NK-92 treated with Interleukin-12 subunit alpha and Interleukin-12 subunit beta, amount 100 ng/mL, for 24 hours (cell line): ENCODE results near the gene MS4A3.
"Not testable (repeated sequence)": the region's sequence is repeated elsewhere in the genome, so short reads cannot be mapped to it uniquely, and the experiment has no call there.

ENCODE experiments used
- DNase-seq: peaks from one replicate; lab custom pipeline; 2025; lab: John Stamatoyannopoulos, UW

MS4A3 gene, protein sequence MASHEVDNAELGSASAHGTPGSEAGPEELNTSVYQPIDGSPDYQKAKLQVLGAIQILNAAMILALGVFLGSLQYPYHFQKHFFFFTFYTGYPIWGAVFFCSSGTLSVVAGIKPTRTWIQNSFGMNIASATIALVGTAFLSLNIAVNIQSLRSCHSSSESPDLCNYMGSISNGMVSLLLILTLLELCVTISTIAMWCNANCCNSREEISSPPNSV

DNA sequence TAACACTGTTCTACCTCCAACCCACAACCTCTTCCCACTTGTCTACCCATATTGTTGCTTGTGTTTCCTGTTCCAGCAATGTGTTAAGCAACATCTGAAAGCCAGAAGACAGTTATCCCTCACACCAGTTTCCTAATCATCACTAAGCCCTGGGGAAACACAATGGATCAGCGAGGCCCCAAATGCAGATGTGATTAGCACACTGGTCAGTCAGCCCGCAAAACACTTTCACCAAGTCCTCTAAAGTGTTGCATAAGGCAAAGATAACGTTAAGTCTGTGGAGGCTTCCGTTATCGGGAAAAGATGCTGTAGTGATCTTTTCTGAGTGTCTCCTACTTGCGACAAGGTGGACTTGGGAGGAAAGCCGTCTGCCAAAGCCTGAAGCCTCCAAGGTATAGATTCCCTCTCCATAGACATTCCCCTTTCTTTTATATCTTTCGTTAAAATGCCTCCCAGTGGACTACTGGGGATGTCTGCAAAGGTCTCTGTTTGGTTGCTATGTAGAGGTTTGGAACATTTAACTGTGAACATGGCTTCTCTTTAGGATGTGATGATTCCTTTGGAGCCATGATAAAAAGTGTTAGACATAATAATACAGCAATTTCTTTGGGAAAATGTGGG, at the start of gene MS4A3:
Gene MS4A3, plus strand, starts transcription at position 317 of the 621 bp plus-strand sequence. CDS start 4,496 bp downstream, outside the sequence.
- no peak for DNase-seq

DNA sequence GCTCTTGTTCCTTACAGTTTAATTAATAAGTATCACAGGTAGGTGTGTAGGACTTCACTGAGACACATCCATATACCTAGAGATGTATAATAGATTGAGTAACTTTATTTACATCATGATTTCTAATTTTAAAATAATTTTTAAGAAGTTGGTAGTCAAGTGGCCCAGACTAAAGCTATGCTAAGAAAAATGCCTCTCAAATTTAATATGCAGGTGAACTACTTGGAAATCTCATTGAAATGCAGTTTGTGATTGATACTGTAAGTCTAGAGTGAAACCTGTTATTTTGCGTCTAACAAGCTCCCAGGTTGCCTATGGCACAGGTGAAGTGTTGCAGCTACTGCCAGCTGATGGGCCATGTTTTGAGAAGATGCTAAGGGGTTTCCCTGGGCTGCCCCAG, 39.6 kb upstream of the MS4A3 start, which contains the start of gene OOSP4B:
Gene OOSP4B, plus strand, starts transcription at position 301 of the 400 bp plus-strand sequence.
- DNase-seq, result no peak

DNA sequence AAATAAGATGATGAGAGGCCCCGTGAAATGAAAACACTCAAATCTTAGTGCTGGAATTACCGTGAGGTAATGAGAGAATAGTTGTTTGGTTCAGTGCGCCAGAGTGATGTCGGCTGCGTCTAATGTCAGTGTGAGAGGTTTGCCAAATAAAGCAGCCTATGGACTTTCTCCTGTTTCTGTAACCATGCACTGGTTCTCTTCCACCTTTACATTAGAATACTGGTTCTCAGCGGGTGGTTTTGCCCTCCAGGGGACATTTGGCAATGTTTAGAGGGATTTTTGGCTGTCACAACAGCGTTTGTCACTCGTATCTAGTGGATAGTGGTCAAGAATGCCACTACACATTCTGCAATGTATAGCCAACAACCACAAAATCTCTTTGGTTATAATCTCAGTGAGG, 38.4 kb upstream of the MS4A3 start:
- DNase-seq, result no peak

DNA sequence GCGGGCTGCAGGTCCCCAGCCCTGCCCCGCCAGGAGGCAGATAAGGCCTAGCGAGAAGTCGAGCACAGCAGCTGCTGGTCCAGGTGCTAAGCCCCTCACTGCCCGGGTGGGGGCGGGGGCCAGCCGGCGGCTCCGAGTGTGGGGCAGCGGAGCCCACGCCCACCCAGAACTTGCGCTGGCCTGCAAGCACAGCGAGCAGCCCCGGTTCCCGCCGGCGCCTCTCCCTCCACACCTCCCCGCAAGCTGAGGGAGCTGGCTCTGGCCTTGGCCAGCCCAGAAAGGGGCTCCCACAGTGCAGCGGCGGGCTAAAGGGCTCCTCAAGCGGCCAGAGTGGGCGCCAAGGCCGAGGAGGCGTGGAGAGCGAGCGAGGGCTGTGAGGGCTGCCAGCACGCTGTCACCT, 36.1 kb upstream of the MS4A3 start:
- not testable (repeated sequence) for DNase-seq

DNA sequence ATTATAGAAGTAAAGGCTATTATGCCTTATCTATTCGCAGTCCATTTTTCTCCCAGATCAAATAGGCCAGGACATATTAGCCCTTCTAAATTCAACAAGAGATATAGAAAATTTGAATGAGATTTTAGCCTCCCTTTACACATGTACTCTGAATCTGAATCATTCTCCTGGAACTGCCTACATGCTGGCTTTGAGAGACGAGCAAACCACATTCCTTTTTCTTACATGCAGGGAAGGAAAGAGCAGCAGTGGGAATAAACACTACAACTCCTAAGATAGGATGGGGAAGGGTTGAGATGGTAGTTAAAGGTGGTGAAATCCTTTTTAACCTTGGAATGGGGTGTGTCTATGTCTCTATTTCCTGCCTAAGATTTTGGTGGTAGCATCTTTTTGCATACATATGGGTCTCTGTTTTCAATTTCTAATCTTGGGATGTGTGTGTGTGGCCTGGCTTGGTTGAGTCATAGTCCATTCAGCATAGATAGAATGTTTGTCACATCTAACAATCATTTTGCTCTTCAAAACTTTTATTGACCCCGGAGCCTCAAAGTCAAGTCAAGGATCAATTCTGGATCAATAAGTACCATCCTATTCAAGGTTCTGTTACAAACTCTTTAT, 27.3 kb upstream of the MS4A3 start:
- no peak for DNase-seq

DNA sequence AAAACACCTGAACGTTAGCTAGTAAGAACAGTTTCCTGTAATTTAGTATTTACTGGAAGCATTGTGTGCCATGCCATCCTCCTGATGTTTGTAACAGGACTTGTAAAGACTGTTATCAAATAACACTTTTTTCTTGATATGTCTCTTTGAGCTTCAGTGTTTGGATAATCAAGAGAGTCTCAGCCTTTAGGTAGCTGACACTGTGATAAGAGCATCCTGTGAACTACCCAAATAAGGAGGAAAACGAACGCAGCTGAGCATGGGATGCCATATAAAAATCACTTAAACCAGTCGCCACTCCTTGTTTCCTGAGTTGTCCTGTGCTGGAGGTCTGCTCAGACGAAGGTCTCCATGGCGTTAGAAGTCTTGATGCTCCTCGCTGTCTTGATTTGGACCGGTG, 16.4 kb upstream of the MS4A3 start, which contains the start of gene OOSP2:
Gene OOSP2, plus strand, starts transcription at position 301 of the 400 bp plus-strand sequence. Its CDS starts 51 bp downstream, at position 352.
- DNase-seq, result no peak

DNA sequence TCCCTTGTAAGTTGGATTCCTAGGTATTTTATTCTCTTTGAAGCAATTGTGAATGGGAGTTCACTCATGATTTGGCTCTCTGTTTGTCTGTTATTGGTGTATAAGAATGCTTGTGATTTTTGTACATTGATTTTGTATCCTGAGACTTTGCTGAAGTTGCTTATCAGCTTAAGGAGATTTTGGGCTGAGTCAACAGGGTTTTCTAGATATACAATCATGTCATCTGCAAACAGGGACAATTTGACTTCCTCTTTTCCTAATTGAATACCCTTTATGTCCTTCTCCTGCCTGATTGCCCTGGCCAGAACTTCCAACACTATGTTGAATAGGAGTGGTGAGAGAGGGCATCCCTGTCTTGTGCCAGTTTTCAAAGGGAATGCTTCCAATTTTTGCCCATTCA, 6.0 kb upstream of the MS4A3 start:
- not testable (repeated sequence) for DNase-seq

DNA sequence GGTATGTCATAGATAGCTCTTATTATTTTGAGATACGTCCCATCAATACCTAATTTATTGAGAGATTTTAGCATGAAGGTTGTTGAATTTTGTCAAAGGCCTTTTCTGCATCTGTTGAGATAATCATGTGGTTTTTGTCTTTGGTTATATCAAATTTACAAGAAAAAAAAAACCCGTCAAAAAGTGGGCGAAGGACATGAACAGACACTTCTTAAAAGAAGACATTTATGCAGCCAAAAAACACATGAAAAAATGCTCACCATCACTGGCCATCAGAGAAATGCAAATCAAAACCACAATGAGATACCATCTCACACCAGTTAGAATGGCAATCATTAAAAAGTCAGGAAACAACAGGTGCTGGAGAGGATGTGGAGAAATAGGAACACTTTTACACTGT, 5.6 kb upstream of the MS4A3 start:
- not testable (repeated sequence) for DNase-seq

DNA sequence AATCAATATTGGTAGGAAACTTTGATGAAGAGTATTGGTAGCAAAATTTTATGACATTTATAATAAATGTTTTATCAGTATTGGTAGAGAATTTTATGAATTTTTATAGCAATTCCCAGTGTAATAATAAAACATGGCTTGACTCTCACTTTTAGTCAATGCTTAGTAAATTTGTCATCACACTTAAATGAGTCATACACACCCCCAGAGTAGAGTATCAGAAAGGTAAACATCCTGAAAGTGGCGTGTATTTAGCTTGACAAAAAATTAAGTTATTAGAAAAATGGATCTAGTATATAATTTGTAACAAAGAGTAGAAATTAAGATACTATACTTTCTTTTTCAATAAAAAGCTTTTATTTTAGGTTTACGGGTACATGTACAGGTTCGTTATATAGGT, 2.6 kb downstream of the MS4A3 start:
- no peak for DNase-seq

DNA sequence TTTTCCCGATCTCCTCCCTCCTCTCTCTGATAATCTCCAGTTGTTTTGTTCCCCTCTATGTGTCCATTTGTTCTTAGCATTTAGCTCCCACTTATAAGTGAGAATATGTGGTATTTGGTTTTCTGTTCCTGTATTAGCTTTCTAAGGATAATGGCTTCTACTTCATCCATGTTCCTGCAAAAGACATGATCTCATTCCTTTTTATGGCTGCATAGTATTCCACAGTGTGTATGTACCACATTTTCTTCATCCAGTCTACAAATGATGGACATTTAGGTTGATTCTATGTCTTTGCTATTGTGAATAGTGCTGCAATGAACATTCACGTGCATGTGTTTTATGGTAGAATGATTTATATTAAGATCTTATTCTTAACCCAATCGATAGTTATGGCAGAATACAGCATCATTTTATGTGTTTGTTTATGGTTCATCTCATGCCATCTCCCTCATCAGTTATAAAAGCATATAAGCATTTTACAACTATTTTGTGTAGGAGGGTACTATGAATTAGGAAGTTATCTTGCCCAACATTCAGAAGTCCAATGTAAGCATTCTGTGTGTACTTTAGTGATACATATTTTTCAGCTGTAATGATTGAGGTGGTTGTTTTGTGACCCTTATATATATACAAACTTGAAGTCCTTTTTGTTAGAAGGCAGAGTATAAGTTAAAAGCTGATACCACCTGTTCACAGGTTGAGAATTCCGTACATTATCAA, 3.2 kb downstream of the MS4A3 start:
- no peak for DNase-seq

DNA sequence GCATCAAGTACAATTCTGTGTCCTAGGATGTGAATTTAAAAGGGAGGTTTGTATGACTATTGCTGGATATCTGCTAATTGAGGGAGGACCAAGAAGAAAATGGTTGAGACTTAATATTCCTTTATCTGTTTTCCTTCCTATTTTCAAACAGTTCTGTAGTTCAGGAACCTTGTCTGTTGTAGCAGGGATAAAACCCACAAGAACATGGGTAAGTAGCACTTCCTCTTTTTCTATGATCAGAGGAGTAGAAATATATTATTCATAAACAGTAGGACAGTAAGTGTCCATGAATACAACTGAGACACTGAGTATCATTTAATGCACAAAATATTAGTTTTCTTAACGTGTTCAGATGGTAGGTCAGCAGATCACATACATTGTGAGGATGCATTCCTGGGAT, 7.6 kb downstream of the MS4A3 start:
- no peak for DNase-seq

DNA sequence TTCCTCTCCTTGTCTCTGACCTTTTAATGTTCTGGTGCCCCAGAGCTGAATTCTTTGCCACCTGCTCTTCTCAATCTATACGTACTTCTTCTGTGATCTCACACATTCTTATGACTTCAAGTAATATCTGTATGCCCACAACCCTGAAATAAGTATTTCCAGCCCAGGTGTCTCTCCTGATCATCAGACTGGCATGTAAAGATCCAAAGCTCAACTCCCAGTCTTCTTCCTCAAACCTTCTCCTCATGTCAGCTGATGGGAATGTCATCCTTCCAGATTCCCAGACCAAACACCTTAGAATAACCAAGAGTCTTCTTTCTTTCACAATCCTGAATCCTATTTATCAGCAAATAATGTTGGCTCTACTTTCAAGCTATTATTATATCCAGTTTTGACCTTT, 9.3 kb downstream of the MS4A3 start:
- no peak for DNase-seq

DNA sequence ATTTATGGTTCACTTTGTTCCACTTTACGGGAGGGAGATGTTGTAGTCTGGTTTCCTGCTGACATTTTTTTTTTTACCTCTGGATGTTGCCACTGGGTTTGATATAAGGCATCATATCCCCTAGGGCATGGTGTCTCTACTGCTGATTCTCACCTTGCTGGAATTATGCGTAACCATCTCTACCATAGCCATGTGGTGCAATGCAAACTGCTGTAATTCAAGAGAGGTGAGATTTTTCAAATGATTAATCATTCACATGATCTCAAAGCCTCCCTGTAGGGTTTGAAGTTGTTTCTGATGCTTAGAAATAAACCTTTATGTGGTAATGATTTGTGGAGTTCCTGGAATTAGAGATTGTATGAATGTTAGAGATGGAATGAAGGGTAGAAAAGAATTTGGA, 13.0 kb downstream of the MS4A3 start:
- no peak for DNase-seq

DNA sequence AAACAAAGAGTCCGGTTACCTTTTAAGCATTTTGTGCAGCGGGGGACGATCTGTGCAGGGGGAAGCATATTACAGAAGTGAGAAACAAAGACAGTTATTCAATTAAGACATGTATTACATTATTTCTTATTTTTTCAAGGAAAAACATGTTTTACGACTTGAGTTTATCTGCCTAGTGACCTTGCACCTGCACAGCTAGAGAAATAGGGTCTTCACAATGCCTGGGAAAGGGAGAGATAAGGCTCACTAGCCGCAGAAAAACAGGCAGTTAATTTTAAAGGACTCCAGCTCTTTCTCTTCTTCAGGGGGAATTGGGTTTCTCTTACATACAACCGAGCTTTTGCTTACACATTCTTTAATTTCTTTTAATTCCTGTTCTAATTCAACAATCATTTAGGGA, 15.2 kb downstream of the MS4A3 start:
- DNase-seq, result not testable (repeated sequence)

DNA sequence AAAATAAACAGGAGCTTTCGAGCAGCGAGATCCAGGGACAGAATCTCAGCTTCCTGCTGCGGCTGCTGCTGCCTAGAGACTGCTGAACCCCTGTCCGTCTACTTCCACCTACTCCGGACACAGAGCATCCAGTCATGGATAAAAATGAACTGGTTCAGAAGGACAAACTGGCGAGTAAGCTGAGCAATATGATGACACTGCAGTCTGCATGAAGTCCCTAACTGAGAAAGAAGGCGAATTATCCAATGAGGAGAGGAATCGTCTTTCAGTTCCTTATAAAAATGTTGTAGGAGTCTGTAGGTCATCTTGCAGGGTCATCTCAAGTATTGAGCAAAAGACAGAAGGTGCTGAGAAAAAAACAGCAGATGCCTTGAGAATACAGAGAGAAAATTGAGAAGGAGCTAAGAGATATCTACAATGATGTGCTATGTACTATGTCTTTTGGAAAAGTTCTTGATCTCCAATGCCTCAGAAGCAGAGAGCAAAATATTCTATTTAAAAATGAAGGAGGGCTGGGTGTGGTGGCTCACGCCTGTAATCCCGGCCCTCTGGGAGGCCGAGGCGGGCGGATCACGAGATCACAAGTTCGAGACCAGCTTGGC, 20.9 kb downstream of the MS4A3 start:
- DNase-seq, result no peak

DNA sequence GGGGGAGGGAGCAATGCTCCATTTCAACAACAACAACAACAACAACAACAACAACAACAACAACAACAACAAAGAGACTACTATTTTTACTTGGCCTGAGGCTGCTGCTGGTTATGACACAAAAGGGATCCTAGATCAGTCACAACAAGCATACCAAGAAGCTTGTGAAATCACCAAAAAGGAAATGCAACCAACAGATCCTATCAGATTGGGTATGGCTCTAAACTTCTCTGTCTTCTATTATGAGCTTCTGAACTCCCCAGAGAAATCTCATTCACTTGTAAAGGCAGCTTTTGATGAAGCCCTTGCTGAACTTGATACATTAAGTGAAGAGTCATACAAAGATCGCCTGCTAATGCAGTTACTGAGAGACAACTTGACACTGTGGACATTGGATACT, 21.5 kb downstream of the MS4A3 start:
- no peak for DNase-seq

DNA sequence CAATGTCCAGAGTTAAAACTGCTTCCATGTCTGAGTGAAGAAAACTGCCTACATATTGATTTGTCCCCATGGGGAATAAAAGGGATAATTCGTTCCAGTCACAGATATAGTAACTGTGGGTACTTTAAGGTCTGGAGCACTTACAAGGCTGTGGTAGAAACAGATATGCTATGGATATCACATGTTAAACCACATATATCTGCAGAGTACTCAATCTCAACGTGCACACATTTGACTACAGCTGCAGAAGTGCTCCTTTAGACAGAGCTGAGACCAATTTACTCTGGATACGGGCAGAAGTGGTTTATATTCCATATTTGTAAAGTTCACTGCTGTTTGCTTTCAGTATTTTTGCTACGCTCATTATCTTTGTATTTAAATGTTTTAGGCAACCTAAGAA, 22.3 kb downstream of the MS4A3 start:
- no peak for DNase-seq

DNA sequence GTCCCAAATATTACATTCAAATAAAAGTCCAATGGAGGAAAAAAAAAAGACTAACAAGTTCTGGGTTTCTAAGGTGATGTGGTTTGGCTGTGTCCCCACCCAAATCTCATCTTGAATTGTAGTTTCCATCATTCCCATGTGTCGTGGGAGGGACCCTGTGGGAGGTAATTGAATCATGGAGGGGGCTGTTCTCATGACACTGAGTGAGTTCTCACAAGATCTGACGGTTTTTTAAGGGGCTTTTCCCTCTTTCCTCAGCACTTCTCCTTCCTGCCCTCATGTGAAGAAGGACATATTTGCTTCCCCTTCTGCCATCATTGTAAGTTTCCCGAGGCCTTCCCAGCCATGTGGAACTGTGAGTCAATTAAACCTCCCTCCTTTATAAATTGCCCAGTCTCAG, 24.1 kb downstream of the MS4A3 start:
- DNase-seq, result no peak

DNA sequence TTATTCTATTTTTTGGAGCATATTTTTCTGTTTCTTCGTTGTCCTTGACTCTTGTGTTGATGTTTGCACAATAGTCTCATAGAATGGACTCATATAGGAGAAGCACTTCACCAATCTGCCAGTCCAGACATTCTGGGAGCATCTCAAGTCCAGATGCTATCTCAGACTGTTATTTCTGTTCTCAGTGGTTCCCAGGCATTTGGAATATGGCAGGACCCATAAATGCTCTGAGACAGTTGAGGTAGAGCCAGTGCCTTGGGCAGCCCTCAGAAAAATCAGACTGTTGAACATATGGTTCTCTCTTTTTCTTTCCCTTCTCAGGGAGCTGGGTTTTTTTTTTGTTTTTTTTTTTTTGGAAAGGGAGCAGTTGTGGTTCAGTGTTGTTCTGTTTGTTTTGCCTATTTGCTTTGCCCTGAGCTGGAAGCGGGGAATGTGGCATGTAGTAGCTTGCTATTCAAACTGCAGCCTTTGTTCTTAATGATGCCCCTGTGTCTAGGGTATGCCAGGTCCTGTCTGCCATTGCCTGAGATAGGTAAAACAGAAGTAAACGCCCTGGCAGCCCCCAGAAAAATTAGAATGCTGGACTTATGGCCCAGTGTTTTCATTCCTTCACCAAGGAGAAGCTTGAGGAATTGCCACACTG, 28.3 kb downstream of the MS4A3 start:
- no peak for DNase-seq

DNA sequence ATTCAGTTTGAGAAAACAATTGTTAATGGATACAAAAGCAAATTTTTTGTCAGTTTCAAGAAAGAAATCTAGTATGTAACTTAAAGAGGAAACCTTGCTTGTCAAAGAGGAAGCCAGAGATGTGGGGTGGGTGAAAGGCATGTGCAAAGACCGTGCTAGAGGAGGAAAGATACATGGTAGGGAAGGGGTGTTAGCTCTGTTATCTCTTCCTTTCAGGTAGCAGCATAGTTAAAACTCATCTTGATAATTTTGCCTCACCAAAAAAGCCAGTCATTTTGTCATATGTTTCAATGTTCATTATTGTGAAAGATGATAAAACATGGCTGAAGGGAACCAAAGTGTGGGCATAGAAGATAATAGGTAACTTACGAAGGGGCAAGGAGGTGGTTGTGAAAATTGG, 29.4 kb downstream of the MS4A3 start:
- no peak for DNase-seq

DNA sequence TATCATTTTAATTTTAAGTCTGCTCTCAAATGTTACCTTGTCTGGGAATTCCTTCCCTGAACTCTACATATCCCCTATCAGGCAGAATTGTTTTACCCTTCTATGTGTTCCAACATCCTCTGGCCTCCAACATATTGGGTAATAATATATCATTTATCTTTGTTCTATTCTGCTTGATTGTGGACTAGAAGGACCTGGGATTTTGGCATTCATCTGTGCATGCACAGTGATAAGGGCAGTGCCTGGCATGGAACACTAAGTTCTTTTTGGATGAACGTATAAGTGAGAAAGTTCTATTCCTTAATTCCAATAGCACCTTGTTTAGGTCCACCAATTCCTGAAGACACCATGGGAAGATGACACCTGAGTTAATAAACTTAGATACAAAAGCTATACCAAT, 30.8 kb downstream of the MS4A3 start:
- no peak for DNase-seq

DNA sequence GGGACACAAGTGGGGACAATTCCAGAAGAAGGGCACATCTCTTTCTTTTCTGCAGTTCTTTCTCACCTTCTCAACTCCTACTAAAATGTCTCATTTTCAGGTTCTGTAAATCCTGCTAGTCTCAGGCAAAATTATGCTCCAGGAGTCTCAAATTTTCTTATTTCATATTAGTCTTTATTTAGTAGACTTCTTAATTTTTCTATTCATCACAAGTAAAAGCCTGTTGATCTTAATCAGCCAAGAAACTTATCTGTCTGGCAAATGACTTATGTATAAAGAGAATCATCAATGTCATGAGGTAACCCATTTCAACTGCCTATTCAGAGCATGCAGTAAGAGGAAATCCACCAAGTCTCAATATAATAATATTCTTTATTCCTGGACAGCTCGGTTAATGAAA, 31.9 kb downstream of the MS4A3 start, which contains the start of gene MS4A2:
Gene MS4A2, plus strand, starts transcription at position 301 of the 400 bp plus-strand sequence. CDS start 102 bp downstream, outside the sequence.
- DNase-seq, result no peak
